ENCODE data around the gene PRUNE2.

- TF ChIP-seq, protein P1, sequence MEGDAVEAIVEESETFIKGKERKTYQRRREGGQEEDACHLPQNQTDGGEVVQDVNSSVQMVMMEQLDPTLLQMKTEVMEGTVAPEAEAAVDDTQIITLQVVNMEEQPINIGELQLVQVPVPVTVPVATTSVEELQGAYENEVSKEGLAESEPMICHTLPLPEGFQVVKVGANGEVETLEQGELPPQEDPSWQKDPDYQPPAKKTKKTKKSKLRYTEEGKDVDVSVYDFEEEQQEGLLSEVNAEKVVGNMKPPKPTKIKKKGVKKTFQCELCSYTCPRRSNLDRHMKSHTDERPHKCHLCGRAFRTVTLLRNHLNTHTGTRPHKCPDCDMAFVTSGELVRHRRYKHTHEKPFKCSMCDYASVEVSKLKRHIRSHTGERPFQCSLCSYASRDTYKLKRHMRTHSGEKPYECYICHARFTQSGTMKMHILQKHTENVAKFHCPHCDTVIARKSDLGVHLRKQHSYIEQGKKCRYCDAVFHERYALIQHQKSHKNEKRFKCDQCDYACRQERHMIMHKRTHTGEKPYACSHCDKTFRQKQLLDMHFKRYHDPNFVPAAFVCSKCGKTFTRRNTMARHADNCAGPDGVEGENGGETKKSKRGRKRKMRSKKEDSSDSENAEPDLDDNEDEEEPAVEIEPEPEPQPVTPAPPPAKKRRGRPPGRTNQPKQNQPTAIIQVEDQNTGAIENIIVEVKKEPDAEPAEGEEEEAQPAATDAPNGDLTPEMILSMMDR (IDR thresholded peaks at IDR 0.05; ENCODE audit: insufficient read depth, low read length, poor library complexity, severe bottlenecking) = no peak
- no peak for TF ChIP-seq EZH2phosphoT487 (conservative IDR thresholded peaks at IDR 0.05; ENCODE audit: low read length)
Measured at GRCh38 chr9:76756941-76757673, 148.8 kb downstream of the PRUNE2 start.
